ENCODE measurements around the gene AP5Z1. TPM values are rescaled to one million over a fixed set of nuclear protein-coding genes. Genes with fewer than 3 reads are reported as not detected.

The AP5Z1 gene
- polyA plus RNA-seq, 4 donors = 35.8 to 116 (median 64.2) TPM

GRCh38 chr7:4803397-4804241, 28.2 kb downstream of the AP5Z1 start:
- Histone ChIP-seq H3K9me3 (ENCODE audit: control insufficient read depth in 2 of 2, insufficient read depth in 1 of 2, low read depth in 1 of 2, low read length in 1 of 2) (no peaks in the 10 kb centered on the region), H3K4me1 (ENCODE audit: control insufficient read depth in 3 of 3, insufficient read depth in 2 of 3, low read depth in 1 of 3, low read length in 2 of 3) (no peaks in the 10 kb centered on the region), H3K36me3 (ENCODE audit: control insufficient read depth in 3 of 3, insufficient read depth in 2 of 3, low read depth in 1 of 3, low read length in 3 of 3) (no peaks in the 10 kb centered on the region), H3K27me3 (ENCODE audit: control insufficient read depth in 3 of 3, insufficient read depth in 3 of 3, low read length in 3 of 3) (peaks cover 0 to 12% (median 0%) of the 10 kb centered on the region in 3 donors), H3K27ac (ENCODE audit: low read depth in 1 of 3, low read length in 2 of 3) (no peak overlapping the region), H3K4me3 (ENCODE audit: low read depth in 1 of 3, low read length in 3 of 3) (no peak overlapping the region)
- DNase-seq = no peak
- 69 to 77% (median 71%) methylated on average over 32 to 41 of the region's 41 CpGs for WGBS, 3 donors
- FAIRE-seq = no peak

- H3K36me3 ChIP-seq (ENCODE audit: control insufficient read depth in 3 of 3, insufficient read depth in 2 of 3, low read depth in 1 of 3, low read length in 3 of 3) = no peaks in the 10 kb centered on the region
- DNase-seq = no peak
- H3K4me1 ChIP-seq (ENCODE audit: control insufficient read depth in 3 of 3, insufficient read depth in 2 of 3, low read depth in 1 of 3, low read length in 2 of 3) = no peaks in the 10 kb centered on the region
- no peak overlapping the region for H3K27ac ChIP-seq (ENCODE audit: low read depth in 1 of 3, low read length in 2 of 3)
- peaks cover 0 to 12% (median 0%) of the 10 kb centered on the region in 3 donors for H3K27me3 ChIP-seq (ENCODE audit: control insufficient read depth in 3 of 3, insufficient read depth in 3 of 3, low read length in 3 of 3)
- FAIRE-seq = no peak
- H3K4me3 ChIP-seq (ENCODE audit: low read depth in 1 of 3, low read length in 3 of 3) = no peak overlapping the region
- no peaks in the 10 kb centered on the region for H3K9me3 ChIP-seq (ENCODE audit: control insufficient read depth in 2 of 2, insufficient read depth in 1 of 2, low read depth in 1 of 2, low read length in 1 of 2)
- WGBS, 3 donors = 70 to 79% (median 71%) methylated on average over 27 to 29 of the region's 29 CpGs
These were observed 29.9 kb downstream of the AP5Z1 start for GRCh38 chr7:4805110-4805983.

- Histone ChIP-seq H3K27me3 (ENCODE audit: control insufficient read depth in 3 of 3, insufficient read depth in 3 of 3, low read length in 3 of 3) (peaks cover 0 to 12% (median 0%) of the 10 kb centered on the region in 3 donors), H3K9me3 (ENCODE audit: control insufficient read depth in 2 of 2, insufficient read depth in 1 of 2, low read depth in 1 of 2, low read length in 1 of 2) (no peaks in the 10 kb centered on the region), H3K4me3 (ENCODE audit: low read depth in 1 of 3, low read length in 3 of 3) (no peak overlapping the region), H3K4me1 (ENCODE audit: control insufficient read depth in 3 of 3, insufficient read depth in 2 of 3, low read depth in 1 of 3, low read length in 2 of 3) (no peaks in the 10 kb centered on the region), H3K36me3 (ENCODE audit: control insufficient read depth in 3 of 3, insufficient read depth in 2 of 3, low read depth in 1 of 3, low read length in 3 of 3) (no peaks in the 10 kb centered on the region), H3K27ac (ENCODE audit: low read depth in 1 of 3, low read length in 2 of 3) (no peak overlapping the region)
- DNase-seq (no peak), FAIRE-seq (no peak)
- WGBS, 3 donors = 68 to 72% (median 69%) methylated on average over 8 of the region's 8 CpGs
These were observed 30.5 kb downstream of the AP5Z1 start for GRCh38 chr7:4805984-4806300.

- no peak for DNase-seq
- no peak for FAIRE-seq
- Histone ChIP-seq H3K36me3 (ENCODE audit: control insufficient read depth in 3 of 3, insufficient read depth in 2 of 3, low read depth in 1 of 3, low read length in 3 of 3) (no peaks in the 10 kb centered on the region), H3K27me3 (ENCODE audit: control insufficient read depth in 3 of 3, insufficient read depth in 3 of 3, low read length in 3 of 3) (peaks cover 0 to 12% (median 0%) of the 10 kb centered on the region in 3 donors), H3K4me3 (ENCODE audit: low read depth in 1 of 3, low read length in 3 of 3) (no peak overlapping the region), H3K27ac (ENCODE audit: low read depth in 1 of 3, low read length in 2 of 3) (no peak overlapping the region), H3K4me1 (ENCODE audit: control insufficient read depth in 3 of 3, insufficient read depth in 2 of 3, low read depth in 1 of 3, low read length in 2 of 3) (no peaks in the 10 kb centered on the region), H3K9me3 (ENCODE audit: control insufficient read depth in 2 of 2, insufficient read depth in 1 of 2, low read depth in 1 of 2, low read length in 1 of 2) (no peaks in the 10 kb centered on the region)
- 52 to 64% (median 54%) methylated on average over 17 of the region's 17 CpGs for WGBS, 3 donors
These were observed 31.7 kb downstream of the AP5Z1 start for GRCh38 chr7:4806983-4807597.

GRCh38 chr7:4807598-4808016, 32.2 kb downstream of the AP5Z1 start:
- 15 to 22% (median 22%) methylated on average over 5 of the region's 5 CpGs for WGBS, 3 donors
- Histone ChIP-seq H3K9me3 (ENCODE audit: control insufficient read depth in 2 of 2, insufficient read depth in 1 of 2, low read depth in 1 of 2, low read length in 1 of 2) (no peaks in the 10 kb centered on the region), H3K4me3 (ENCODE audit: low read depth in 1 of 3, low read length in 3 of 3) (no peak overlapping the region), H3K27ac (ENCODE audit: low read depth in 1 of 3, low read length in 2 of 3) (no peak overlapping the region), H3K36me3 (ENCODE audit: control insufficient read depth in 3 of 3, insufficient read depth in 2 of 3, low read depth in 1 of 3, low read length in 3 of 3) (no peaks in the 10 kb centered on the region), H3K4me1 (ENCODE audit: control insufficient read depth in 3 of 3, insufficient read depth in 2 of 3, low read depth in 1 of 3, low read length in 2 of 3) (no peaks in the 10 kb centered on the region), H3K27me3 (ENCODE audit: control insufficient read depth in 3 of 3, insufficient read depth in 3 of 3, low read length in 3 of 3) (peaks cover 0 to 12% (median 0%) of the 10 kb centered on the region in 3 donors)
- DNase-seq (no peak), FAIRE-seq (no peak)

- WGBS, 3 donors = 53 to 64% (median 62%) methylated on average over 5 of the region's 5 CpGs
- H3K27ac ChIP-seq (ENCODE audit: low read depth in 1 of 3, low read length in 2 of 3) = no peak overlapping the region
- no peaks in the 10 kb centered on the region for H3K36me3 ChIP-seq (ENCODE audit: control insufficient read depth in 3 of 3, insufficient read depth in 2 of 3, low read depth in 1 of 3, low read length in 3 of 3)
- H3K9me3 ChIP-seq (ENCODE audit: control insufficient read depth in 2 of 2, insufficient read depth in 1 of 2, low read depth in 1 of 2, low read length in 1 of 2) = peaks cover 0 to 3% of the 10 kb centered on the region in 2 donors
- DNase-seq = no peak
- no peaks in the 10 kb centered on the region for H3K4me1 ChIP-seq (ENCODE audit: control insufficient read depth in 3 of 3, insufficient read depth in 2 of 3, low read depth in 1 of 3, low read length in 2 of 3)
- no peak for FAIRE-seq
- H3K4me3 ChIP-seq (ENCODE audit: low read depth in 1 of 3, low read length in 3 of 3) = no peak overlapping the region
- H3K27me3 ChIP-seq (ENCODE audit: control insufficient read depth in 3 of 3, insufficient read depth in 3 of 3, low read length in 3 of 3) = peaks cover 0 to 12% (median 0%) of the 10 kb centered on the region in 3 donors
These were observed 32.6 kb downstream of the AP5Z1 start for GRCh38 chr7:4808026-4808425.

- Histone ChIP-seq H3K27me3 (ENCODE audit: control insufficient read depth in 3 of 3, insufficient read depth in 3 of 3, low read length in 3 of 3) (peaks cover 0 to 12% (median 0%) of the 10 kb centered on the region in 3 donors), H3K9me3 (ENCODE audit: control insufficient read depth in 2 of 2, insufficient read depth in 1 of 2, low read depth in 1 of 2, low read length in 1 of 2) (peaks cover 0 to 5% of the 10 kb centered on the region in 2 donors), H3K36me3 (ENCODE audit: control insufficient read depth in 3 of 3, insufficient read depth in 2 of 3, low read depth in 1 of 3, low read length in 3 of 3) (no peaks in the 10 kb centered on the region), H3K4me1 (ENCODE audit: control insufficient read depth in 3 of 3, insufficient read depth in 2 of 3, low read depth in 1 of 3, low read length in 2 of 3) (no peaks in the 10 kb centered on the region), H3K27ac (ENCODE audit: low read depth in 1 of 3, low read length in 2 of 3) (no peak overlapping the region), H3K4me3 (ENCODE audit: low read depth in 1 of 3, low read length in 3 of 3) (no peak overlapping the region)
- WGBS, 3 donors = 77 to 91% (median 85%) methylated on average over 37 of the region's 37 CpGs
- no peak for FAIRE-seq
- no peak for DNase-seq
These were observed 33.1 kb downstream of the AP5Z1 start for GRCh38 chr7:4808565-4808964.

GRCh38 chr7:4809091-4809591, 33.7 kb downstream of the AP5Z1 start:
- Histone ChIP-seq H3K27me3 (ENCODE audit: control insufficient read depth in 3 of 3, insufficient read depth in 3 of 3, low read length in 3 of 3) (peaks cover 0 to 12% (median 0%) of the 10 kb centered on the region in 3 donors), H3K36me3 (ENCODE audit: control insufficient read depth in 3 of 3, insufficient read depth in 2 of 3, low read depth in 1 of 3, low read length in 3 of 3) (no peaks in the 10 kb centered on the region), H3K4me1 (ENCODE audit: control insufficient read depth in 3 of 3, insufficient read depth in 2 of 3, low read depth in 1 of 3, low read length in 2 of 3) (no peaks in the 10 kb centered on the region), H3K9me3 (ENCODE audit: control insufficient read depth in 2 of 2, insufficient read depth in 1 of 2, low read depth in 1 of 2, low read length in 1 of 2) (peaks cover 0 to 5% of the 10 kb centered on the region in 2 donors), H3K27ac (ENCODE audit: low read depth in 1 of 3, low read length in 2 of 3) (no peak overlapping the region), H3K4me3 (ENCODE audit: low read depth in 1 of 3, low read length in 3 of 3) (no peak overlapping the region)
- no peak for DNase-seq
- WGBS, 3 donors = 59 to 85% (median 63%) methylated on average over 37 to 38 of the region's 38 CpGs
- FAIRE-seq = no peak
